Measurements from ENCODE around the gene IGF2R. TPM values are rescaled to one million over a fixed set of nuclear protein-coding genes. Genes with fewer than 3 reads are reported as not detected.
A peak's percentile ranks its signal among the peaks of the same experiment; 100 is the strongest.

The IGF2R gene
- total and polyA plus RNA-seq, 8 donors: 11.0 to 54.0 (median 34.7) TPM

DNA sequence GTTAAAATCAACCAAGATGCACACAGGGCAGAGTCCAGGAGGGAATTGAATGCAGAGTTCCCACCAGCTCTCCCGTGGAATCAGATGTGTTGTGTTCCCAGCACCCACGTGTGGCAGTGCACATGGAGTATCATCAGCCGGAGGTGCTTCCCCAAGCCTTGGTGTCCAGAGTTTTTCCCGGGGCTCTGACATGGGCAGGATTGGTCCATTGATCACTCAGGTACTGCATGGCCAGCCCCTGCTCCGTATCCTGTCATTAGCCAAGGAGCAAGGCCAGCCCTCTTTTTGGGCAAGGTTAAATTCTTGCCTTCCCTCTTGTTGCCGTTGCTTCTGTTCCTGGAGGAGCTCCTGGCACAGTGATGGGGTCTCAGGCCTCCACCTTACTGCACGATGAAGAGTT is 124.2 kb downstream of the IGF2R start:
- 73 to 76% methylated on average over 7 of the region's 7 CpGs for WGBS, 2 donors
- FAIRE-seq (no peak), DNase-seq (no peak), ATAC-seq (no peak)
- H3K27me3 ChIP-seq: no peaks in the 10 kb centered on the region
- no peak overlapping the region for H3K4me3 ChIP-seq
- intact Hi-C loops (cut with DNase I): no loop called here
- no peaks in the 10 kb centered on the region for H3K9me3 ChIP-seq
- TF ChIP-seq, protein P1, sequence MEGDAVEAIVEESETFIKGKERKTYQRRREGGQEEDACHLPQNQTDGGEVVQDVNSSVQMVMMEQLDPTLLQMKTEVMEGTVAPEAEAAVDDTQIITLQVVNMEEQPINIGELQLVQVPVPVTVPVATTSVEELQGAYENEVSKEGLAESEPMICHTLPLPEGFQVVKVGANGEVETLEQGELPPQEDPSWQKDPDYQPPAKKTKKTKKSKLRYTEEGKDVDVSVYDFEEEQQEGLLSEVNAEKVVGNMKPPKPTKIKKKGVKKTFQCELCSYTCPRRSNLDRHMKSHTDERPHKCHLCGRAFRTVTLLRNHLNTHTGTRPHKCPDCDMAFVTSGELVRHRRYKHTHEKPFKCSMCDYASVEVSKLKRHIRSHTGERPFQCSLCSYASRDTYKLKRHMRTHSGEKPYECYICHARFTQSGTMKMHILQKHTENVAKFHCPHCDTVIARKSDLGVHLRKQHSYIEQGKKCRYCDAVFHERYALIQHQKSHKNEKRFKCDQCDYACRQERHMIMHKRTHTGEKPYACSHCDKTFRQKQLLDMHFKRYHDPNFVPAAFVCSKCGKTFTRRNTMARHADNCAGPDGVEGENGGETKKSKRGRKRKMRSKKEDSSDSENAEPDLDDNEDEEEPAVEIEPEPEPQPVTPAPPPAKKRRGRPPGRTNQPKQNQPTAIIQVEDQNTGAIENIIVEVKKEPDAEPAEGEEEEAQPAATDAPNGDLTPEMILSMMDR (IDR thresholded peaks at IDR 0.05): no peak
- H3K36me3 ChIP-seq: peaks cover 4 to 73% (median 31%) of the 10 kb centered on the region in 3 donors
- no peaks in the 10 kb centered on the region for H3K4me1 ChIP-seq
- no peak overlapping the region for H3K27ac ChIP-seq

DNA sequence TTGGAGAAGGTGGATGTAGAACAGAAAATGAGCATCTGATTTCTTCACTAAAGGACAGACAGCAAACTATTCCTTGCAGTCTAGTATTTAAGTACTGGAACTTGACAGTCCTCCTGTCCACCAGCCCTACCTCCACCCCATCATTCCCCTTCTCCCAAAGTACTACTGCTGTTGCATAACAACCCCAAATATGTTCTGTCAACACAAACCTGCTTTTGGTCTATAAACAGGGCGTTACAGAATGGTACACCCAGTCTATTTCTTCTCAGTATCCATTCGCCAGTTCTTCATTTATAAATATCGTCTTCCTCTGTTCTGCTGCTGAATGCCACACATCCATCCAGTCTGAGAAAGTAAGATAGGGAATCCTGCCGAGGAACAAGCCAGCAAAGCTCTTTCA is 125.1 kb downstream of the IGF2R start:
- peaks cover 4 to 76% (median 31%) of the 10 kb centered on the region in 3 donors for H3K36me3 ChIP-seq
- ATAC-seq: no peak

DNA sequence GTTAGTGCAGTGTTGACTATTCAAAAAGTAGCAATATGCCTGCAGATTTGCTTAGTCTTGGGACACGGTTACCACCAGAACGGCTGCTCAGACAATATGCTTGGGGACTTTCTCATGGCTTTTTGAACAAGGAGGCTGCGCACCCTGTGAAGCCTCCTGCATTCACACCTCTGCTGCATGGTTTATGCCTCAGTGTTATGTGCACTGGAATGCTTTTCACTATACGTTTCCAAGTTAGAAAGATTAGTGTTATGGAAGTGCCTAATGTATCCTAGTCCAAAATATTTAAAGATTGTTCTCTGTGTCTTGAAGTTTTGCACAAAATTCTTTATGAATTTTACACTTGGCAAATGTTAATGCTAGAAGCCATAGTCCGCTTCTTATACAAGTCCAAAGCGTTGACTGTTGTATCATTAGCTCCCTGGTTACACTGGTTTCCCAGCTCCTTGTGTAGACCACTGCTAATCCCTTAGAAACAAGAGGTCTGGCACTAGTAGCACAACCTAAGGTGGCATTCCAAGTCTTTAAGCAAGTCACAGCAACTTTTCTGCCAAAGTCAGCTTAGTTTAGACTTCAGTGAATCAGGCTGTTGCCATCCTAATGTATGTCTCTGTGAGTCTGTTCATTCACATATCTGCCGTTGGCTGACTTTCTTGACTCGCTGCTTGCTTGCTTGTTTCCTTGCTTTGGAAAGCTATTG is 126.4 kb downstream of the IGF2R start:
- FAIRE-seq (no peak), ATAC-seq (no peak), DNase-seq (no peak)
- TF ChIP-seq, protein P1 (IDR thresholded peaks at IDR 0.05): no peak
- WGBS, 2 donors: 92 to 95% methylated on average over 8 of the region's 8 CpGs
- H3K27me3 ChIP-seq: no peaks in the 10 kb centered on the region
- no peak overlapping the region for H3K4me3 ChIP-seq
- H3K36me3 ChIP-seq: peaks cover 4 to 67% (median 19%) of the 10 kb centered on the region in 3 donors
- intact Hi-C loops (cut with DNase I): no loop called here
- H3K27ac ChIP-seq: no peak overlapping the region
- no peaks in the 10 kb centered on the region for H3K9me3 ChIP-seq
- no peaks in the 10 kb centered on the region for H3K4me1 ChIP-seq

More for the DNA sequence above, 125.1 kb downstream of the IGF2R start:
- H3K9me3 ChIP-seq: no peaks in the 10 kb centered on the region
- H3K4me3 ChIP-seq: no peak overlapping the region
- FAIRE-seq: no peak
- no peak for DNase-seq
- WGBS, 2 donors: 86 to 93% methylated on average over 4 of the region's 4 CpGs
- H3K27me3 ChIP-seq: no peaks in the 10 kb centered on the region
- intact Hi-C loops (cut with DNase I): no loop called here
- H3K4me1 ChIP-seq: no peaks in the 10 kb centered on the region
- TF ChIP-seq, protein P1 (IDR thresholded peaks at IDR 0.05): no peak
- H3K27ac ChIP-seq: no peak overlapping the region

DNA sequence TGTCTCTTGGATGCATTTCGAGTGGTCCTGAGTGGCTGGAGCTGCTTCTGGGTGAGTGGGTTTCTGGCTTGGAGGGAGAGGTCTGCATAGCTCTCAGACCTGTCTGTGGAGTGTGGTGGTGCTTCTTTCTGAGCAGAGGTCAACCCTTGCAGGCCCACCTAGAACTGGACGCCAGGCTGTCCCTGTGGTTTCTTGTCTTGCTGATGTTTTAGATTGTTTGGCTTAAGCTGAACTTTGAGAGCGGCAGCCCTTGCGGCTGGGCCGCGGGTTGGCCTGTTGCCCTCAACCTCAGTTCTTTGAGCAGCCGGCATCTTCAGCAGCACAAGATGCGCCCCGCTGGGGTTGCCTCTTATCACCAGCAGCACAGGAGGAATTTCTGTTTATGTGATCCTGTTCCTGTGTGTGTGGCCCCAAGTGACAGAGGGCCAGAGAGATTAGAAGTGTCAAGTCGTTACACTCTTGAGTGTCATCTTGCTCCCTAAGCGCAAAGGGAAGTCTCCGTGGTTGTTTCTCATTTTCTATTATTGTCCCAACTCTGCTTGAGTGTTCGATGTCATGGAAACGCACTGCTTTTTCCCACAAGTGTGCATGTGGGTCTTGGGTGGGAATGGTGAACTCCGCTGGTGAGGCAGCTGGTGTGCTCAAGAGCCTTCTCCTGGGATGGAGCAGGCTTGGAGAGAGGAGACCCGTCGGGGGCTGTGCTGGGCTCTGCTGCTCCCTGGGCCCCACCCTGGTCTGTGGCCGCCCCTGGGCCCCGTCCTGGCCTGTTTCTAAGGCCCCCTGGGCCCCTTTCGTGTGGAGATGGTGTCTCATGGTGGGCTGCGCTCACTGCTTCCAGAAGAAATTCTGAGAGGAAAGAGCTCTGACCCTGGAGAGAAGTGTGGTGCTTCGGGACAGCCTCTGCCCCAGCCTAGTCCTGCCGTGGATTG is 132.7 kb downstream of the IGF2R start:
- DNase-seq (no peak), ATAC-seq (peak in 1 of 4 donors; percentile 14), FAIRE-seq (no peak)
- WGBS, 2 donors: 89 to 91% methylated on average over 23 of the region's 23 CpGs
- Histone ChIP-seq H3K9me3 (no peaks in the 10 kb centered on the region), H3K27me3 (no peaks in the 10 kb centered on the region), H3K36me3 (peaks cover 0 to 46% (median 10%) of the 10 kb centered on the region in 3 donors), H3K4me1 (no peaks in the 10 kb centered on the region), H3K27ac (no peak overlapping the region), H3K4me3 (no peak overlapping the region)
- TF ChIP-seq, protein P1 (IDR thresholded peaks at IDR 0.05): no peak
- intact Hi-C loops (cut with DNase I): no loop called here
